Stimulated activated CD4-positive, alpha-beta T cell treated with anti-CD3 and anti-CD28 coated beads, Interleukin-4, amount 100 ng/mL, for 48 hours (primary cell): ENCODE measurements around the gene DNAJB5.
A peak's percentile ranks its signal among the peaks of the same experiment; 100 is the strongest.
"Not testable (repeated sequence)": the region's sequence is repeated elsewhere in the genome, so short reads cannot be mapped to it uniquely, and the experiment has no call there.

Experiments used
- DNase-seq, 2 donors: peaks; one replicate each; pipeline ENCODE4 v3.0.0-alpha.2; 2020; ENCODE audit warnings: low read depth in 2 of 2

The DNAJB5 gene

DNA sequence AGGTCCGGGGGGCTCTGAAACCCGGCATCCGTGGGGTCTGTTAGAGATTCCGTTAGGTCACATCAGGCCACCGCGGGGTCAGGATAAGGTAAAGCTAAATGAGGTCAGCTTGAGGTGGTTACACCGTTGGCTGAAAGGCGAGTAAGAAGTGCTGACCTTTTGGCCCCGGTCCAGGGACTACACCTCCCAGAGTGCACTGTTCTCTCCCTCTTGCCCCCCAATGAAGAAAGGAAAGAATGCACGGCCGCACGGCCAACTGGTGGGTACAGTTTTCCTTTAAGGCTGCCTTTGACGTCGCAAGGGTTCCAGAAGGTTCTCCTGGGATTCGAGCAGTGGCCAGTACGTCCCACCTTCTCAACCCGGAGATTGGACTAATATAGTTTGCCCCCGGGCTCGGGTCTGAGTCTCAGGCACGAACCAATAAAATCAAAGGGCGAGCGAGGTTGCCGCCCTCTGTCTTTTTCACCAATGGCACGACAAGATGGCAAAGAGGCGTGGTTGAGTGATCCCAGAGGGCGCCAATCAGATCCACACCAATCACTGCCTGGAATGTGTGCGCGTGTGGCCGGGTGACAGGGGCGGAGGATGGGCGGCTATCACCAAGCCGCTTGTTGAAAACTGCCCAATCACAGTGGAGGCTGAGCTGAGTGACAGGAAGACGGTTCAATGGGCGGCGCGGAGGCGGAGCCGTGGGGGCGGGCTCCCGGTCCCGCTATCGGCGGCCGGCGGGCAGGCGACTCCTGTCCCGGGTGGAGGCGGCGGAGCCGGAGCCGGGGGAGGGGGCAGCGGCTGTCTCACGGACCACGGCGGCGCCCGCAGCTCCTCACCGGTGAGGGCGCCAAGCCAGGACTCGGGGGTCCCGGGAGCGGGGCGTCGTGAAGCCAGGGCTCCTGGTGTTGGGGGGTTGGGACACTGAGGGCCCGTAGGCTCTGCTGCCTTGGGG lies at the start of gene DNAJB5:
DNAJB5 (plus strand) TSS at position 743 of the 943 bp plus-strand sequence. CDS start 886 bp downstream, outside the sequence.
- peak; percentile 94 to 95 for DNase-seq

DNA sequence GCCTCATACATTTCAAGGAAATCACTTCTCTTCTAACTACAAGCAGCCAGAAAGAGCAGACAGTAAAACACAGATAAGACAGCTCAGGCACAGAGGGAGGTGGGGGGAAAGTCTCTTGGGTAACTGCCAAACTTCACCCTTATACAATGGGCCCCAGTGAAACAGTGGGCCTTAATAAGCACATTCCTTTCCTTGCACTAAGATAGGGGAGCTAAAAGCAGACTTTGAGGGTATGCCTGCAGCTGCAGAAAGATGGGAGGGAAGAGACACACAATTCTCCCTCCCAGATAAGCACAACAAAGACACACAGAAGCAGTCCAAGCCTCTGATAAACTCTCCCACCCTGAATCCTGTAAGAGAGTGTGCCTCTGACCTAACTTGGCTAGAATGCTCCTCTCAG lies 49.6 kb upstream of the DNAJB5 start:
- DNase-seq, result not testable (repeated sequence)

DNA sequence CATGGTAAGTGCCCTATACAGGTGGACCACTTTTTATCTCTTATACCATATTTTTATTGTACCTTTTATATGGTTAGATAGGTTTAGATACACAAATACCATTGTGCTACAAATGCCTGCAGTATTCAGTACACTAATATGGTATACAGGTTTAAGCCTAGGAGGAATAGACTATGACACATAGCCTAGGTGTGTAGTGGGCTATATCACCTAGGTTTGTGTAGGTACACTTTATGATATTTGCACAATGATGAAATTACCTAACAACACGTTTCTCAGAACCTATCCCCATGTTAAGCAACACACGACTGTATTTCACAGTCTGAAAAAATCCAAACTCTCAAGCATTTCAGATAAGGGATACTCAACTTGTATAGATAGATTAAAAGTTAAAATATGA lies 41.1 kb upstream of the DNAJB5 start:
- DNase-seq, result no peak

DNA sequence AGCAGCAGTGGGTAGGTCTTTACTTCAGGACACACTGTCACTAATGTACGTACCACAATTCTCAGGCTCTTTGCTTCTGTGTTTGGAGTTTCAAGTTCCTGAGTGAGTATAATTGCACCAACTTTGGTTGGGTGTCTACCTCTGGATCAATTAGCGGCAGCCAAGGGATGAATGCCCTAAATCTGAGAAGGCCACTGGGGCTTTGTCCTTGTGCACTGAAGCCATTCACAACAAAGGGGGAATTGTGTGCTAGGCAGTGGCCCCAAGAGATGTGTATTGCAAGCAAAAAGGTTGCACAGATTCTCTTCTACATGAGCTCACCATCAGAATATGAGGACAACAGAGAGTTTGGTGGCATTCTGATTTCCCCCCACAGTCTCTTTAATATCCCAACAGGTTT lies 35.3 kb upstream of the DNAJB5 start:
- no peak for DNase-seq

DNA sequence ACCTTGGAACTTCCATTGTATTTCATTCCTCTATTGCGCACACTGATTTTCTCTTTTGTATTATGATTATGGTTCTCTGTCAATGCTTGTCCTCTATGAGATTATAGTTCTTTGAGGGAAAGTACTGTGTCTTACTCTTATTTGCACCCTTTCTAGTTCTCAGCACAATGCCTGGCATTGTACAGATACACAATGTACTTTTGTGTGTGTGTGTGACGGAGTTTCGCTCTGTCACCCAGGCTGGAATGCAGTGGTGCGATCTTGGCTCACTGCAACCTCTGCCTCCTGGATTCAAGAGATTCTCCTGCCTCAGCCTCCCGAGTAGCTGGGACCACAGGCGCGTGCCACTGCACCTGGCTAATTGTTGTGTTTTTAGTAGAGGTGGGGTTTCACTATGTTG lies 33.5 kb upstream of the DNAJB5 start:
- not testable (repeated sequence) for DNase-seq

DNA sequence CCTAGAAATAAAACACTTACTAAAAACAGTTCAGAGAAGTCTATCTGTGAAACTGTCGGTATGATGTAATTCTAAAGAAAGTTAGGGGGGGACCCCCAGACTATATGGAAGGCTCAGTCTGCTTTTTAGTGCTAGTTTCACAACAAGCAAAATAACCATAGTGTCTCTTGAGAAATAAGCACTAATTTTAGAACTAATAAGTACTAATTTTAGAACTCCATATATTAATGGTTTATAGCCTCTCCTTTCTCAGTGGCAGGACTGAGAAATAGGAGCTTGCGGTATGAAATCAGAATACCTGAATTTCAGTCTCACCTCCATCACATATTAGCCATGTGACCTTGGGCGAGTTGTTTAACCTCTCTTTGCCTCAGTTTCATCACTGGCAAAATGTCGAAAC lies 32.9 kb upstream of the DNAJB5 start:
- DNase-seq, result no peak

DNA sequence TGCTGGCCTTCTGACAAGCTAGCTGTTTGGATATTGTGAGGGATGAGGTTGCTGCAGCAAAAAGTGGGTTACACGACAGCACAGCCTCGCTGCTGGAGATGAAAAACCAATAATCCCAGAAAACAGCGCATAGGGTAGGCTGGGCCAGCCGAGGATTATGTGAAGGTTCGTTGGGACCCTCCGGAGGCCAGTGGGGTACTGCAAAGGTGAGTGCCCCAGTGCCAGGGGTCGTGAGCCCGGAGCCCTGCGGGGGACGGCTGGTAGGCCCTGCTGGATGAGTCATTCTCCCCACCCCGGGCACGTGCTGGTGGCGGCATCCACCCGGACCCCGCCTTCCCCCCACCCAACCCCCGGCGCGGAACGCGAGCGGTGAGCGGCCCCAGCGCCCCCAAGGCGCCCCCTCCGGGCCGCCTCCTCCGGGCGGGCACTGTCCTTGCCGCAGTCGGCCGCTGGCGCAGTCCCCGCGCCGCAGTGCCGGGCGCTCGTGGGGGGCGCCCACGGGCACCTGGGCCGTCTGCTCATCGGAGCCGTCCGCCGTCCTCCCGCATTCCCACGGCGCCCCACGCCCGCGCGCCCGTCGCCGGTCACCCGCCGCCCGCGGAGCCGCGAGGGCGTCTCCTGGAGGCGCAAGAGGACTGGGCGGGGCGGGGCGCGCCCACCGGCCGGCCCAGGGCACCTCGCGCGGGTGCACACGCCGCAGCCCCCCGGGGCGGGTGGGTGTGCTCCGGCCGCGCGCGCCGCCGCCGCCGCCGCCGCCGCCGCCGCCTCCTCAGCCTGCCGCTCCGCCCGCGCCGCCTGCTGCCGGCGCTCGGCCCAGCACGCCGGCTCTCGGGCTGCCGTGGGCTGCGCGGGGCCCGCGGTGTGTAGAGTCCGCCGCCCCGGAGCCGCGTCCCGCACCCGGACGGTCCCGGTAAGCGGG lies 31.8 kb upstream of the DNAJB5 start, which contains the start of gene PHF24:
PHF24 (plus strand) TSS at position 794 of the 919 bp plus-strand sequence. CDS start 13,014 bp downstream, outside the sequence.
- no peak for DNase-seq

DNA sequence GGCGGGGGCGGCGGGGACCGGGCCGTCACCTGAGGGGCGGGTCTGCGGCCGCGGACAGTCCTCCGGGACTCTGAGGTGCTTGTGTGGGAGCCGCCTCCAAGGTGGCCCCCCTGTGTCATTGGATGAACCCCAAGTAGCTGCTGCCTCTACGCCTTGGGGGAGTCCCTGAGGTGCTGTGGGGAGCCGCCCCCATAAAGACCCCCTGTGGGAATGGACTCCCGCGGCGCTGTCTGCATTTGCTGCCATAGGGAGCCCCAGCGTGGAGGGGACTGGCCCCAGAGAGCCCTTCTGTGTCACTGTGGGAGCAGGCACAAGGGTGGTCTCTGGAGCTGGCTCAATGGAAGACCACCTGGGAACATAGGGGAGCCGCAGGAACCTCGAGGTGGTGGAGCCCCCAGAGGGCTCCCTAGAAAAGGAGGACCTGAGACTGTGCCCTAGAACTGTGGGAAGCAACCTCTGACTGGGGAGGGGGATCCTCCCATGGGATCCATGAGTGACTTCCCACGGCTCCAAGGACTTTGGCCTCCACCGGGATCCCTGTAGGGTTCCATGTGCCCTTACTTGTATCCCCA lies 31.0 kb upstream of the DNAJB5 start:
- DNase-seq, result no peak

DNA sequence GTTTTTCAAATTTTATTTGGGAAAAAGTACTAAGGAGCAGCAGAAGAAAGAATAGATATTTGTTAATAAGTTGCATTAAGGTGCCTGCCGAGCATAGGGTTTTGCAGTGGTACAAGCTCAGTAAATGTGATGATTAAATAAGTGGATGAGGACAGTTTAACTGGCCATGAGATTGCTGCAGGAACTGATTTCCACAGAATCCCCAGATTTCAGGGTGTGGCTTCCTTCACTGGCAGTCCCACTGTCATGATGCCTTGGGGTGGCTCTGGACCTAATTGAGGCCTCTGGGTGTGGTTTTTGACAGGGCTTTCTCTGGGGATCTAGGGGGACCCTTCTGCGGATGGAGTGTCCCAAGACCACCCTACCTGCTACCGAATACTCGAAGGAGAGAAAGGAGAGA lies 30.1 kb upstream of the DNAJB5 start:
- no peak for DNase-seq

DNA sequence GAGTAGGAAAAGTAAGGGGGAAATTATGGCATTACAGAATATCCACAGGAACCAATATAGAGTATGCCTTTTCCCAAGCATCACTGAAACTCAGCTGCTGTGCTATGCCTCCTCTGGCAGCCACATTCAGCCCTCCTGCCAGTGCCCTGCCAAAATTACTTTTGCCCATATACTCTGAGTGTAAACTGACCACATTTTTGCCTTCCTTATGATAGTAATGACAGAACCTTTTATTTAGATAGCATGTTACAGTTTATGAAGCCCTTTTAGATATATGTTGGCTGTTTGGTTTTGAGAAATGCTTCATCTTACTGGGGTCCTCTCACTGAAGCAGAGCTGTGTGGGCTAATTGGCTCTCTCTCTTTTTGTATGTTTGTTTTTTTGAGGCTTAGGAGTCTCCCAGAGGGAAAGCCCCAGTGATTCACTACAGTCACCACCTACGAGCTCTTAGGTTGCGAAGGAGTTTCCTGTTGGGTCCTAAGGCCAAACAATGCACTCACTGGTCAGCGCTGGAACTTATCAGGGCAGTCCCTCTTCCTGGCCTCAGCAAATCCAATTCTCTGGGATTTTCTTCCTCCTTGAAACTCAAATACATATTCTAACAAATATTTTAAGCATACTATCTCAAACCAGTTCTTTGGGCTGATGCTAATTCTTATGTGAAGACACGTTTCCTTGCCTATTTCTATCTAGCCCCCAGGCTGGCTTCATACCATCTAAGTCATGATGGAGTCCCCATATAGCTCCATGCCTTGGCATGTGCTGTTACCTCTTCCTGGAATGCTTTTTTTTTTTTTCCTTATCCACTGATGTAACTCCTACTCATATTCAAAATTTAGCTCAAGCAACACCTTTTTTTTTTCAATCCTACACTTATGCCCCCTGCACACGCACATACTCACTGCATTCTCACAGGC lies 27.7 kb upstream of the DNAJB5 start:
- no peak for DNase-seq

DNA sequence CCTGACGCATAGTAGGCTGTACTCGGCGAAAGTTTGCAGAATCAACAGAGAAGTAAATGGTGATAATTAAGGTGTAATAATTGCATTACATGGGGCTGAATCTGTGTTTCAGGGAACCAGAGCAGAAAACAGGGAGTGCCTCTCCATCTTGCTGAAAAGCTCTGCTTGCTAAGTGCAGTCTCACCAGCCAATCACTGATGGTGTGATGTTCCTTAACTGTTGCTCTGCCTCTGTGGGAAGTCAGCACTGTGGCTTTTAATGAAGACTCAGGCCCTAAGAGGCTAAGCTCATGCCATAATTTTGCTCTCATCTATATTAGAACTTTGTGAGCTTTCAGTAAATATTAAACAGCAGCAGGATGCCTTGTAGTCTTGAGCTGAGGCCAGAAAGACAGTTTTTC lies 27.0 kb upstream of the DNAJB5 start:
- no peak for DNase-seq

DNA sequence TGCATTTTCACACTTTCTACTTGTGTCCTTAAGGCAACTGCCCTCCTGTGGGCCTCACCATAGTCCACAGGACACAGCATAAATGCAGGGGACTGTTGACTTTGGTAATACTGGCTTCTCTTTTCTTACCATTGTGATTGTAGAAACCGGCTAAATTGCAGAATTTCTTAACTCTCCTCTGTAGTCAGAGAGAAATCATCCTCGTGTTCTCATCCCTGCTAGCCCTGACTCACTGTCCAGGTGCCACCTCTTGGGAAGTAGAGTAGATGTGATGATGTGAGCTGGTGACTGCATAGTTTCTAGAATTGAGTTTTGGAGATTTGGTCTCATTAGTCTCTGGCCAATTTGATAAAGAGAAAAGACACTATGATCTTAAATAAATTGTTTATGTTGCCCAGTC lies 26.0 kb upstream of the DNAJB5 start:
- DNase-seq, result no peak

DNA sequence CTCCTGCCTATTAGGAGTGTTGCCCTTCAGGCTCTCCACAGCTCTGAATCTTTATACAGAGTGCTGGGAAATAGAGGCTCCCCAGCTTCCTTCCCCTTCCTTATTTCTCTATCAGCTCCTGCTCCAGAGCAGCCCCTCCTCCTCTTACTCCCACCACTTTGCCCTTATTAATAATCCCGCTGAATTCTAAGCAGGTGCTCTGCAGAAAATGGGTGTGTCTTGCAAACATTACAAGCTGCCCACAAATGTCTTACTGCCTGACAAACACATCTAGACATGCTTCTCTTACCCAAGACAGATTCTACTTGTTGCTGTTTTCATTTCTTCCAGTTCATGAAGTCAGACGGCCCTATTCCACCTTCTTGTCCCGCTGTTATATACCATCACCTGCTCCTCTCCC lies 25.1 kb upstream of the DNAJB5 start:
- no peak for DNase-seq

DNA sequence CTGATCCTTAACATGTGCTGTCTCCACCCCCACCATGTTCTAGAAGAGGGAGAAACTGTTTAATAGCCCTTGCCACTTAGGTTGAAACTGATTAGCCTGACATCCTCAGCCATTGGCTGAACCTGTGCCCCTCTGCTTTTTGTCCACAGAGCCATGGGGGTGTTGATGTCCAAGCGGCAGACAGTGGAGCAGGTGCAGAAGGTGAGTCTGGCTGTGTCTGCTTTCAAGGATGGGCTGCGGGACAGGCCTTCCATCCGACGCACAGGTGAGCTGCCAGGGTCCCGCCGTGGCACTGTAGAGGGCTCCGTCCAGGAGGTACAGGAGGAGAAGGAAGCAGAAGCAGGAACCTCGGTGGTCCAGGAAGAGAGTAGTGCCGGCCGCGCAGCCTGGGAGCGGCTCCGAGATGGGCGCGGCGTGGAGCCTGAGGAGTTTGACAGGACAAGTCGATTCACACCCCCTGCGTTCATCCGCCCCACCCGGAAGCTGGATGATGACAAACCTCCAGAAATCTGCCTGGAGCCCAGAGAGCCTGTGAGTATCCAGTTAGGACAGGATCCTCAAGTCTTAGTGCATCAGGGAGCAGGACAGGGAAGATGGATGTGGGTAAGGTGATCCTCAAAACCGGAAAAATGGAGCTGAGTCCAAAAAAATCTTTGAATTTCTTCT lies 18.3 kb upstream of the DNAJB5 start:
- no peak for DNase-seq

DNA sequence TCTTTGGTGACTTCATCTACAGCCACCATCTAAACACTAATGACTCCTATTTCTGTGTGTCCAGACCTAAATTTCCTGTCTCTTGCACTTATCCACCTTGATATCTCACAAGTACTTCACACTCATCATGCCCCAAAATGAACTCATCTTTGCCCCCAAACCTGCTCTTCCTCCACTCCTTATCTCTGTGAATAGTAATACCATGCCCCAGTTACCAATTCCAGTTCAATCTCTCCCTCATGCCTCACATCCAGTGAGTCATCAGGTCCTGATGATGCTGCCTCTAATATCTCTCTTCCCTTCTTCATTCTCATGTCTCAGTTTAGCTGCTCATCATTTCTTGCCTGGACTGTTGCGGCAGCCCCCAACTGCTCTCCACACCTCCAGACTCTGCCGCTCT lies 14.9 kb upstream of the DNAJB5 start:
- no peak for DNase-seq

DNA sequence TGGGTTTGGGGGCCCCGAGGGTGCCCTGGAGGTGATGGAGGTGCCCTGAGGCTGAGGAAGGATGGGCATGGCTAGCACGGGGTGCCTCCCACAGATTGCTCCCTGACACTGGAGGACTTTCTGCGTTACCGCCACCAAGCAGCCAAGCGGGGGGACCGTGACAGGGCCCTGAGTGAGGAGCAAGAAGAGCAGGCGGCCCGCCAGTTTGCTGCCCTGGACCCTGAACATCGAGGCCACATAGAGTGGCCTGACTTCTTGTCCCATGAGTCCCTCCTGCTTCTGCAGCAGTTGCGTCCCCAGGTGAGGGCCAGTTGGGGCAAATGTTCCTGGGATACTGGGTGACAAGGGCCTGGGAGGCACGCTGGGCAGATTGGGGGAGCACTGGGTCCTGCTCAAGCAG lies 13.1 kb upstream of the DNAJB5 start:
- DNase-seq, result no peak

DNA sequence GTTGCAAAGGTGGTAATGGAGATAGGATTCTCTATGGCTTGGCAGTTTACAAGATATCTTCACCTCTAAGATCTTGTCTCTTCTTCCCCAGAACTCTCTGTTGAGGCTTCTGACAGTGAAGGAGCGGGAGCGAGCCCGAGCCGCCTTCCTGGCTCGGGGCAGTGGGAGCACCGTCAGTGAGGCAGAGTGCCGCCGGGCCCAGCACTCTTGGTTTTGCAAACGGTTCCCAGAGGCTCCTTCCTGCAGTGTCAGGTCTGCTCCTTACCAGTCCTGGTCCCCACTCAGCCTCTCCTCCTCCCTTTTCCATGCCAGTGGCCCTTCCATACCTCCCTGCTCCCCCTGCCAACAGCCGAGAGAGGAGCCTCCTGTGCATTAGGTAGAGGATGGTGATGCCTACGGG lies 12.6 kb upstream of the DNAJB5 start:
- no peak for DNase-seq

DNA sequence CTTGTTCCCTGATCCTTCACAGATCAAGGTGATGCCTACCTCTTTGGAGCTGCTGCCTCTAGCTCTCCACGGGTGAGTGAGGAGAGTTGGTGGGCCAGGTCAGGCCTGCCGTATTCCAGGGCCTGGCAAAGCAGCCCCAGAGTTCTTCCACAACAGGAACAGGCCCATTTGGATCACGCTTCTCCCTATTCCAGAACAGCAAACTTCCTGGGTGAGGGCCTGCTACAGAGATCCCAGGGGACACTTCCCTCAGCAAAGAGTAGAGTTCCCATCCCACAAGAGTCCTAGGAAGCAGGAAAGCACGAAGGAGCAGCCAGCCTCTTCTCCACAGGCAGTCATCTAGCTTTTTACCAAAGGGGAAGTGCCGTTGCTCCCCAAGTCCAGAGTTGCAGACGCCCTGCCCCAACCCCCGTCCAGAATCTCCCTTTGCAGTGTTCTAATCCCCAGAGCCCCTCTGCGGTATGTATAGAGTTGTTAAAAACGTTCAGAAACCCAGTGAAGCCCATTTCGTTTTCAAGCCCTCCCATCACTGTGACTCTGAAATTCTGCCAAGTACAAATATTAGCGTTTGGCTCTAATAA lies 9.3 kb upstream of the DNAJB5 start:
- DNase-seq, result no peak

DNA sequence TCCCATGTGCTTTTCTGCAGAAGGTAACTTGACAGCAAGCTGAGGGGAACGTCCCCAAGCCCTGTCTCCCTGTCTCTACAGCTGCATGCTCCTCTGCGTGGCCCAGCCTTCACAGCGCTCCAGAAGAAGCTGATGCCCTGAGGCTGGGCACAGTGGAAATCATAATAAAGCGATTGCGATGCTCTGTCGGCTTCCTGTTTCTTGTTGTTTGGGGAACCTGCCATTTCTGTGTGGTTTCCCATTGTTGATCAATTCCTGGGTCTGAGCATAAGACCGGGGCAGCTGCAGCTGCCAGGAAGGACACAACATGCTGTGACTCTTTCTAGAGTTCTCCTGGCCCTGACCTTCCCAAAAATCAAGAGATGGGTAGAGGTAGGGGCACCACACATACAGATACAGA lies 7.2 kb upstream of the DNAJB5 start:
- DNase-seq, result no peak

DNA sequence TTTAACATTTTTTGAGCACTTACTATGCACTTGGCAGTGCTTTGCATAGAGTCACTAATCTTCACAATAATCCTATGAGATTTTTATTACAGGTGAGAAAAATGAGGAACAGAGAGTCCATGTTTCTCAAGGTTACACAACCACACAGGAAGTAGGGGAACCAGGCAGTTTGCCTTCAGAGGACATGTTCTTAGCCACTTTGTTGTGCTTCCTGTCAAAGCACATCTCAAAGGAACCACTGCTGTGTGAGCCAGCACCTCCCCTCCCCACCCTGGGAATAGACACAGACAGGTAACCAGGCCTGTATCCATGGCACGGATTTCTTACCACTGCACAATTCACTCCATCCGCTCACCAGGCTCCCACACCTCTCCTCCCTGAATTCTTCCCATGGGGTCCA lies 6.3 kb upstream of the DNAJB5 start:
- no peak for DNase-seq
